Measurements from ENCODE around the gene LEO1.

The LEO1 gene

DNA sequence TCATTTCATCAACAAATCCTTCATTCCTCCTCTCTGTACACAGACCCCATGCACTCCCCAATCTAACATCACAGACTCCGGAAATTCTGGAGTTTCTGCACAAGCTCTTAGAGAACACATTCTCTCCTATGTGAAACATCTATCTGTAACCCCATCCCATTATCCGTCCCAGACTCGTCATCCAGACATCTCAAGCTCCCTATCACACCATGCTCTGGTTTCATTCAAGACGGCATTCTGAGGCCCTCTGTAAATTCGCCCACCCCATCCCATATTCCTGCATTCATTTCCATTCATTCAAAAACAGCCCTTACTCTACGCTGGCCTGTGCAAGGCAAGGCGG is 575 bp downstream of the LEO1 start:
- H3K4me3 ChIP-seq (ENCODE audit: low read depth, low read length), result peak overlapping the region; percentile 100
- TF ChIP-seq, protein P1, sequence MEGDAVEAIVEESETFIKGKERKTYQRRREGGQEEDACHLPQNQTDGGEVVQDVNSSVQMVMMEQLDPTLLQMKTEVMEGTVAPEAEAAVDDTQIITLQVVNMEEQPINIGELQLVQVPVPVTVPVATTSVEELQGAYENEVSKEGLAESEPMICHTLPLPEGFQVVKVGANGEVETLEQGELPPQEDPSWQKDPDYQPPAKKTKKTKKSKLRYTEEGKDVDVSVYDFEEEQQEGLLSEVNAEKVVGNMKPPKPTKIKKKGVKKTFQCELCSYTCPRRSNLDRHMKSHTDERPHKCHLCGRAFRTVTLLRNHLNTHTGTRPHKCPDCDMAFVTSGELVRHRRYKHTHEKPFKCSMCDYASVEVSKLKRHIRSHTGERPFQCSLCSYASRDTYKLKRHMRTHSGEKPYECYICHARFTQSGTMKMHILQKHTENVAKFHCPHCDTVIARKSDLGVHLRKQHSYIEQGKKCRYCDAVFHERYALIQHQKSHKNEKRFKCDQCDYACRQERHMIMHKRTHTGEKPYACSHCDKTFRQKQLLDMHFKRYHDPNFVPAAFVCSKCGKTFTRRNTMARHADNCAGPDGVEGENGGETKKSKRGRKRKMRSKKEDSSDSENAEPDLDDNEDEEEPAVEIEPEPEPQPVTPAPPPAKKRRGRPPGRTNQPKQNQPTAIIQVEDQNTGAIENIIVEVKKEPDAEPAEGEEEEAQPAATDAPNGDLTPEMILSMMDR (IDR thresholded peaks at IDR 0.05; ENCODE audit: low read depth, low read length), result no peak
- no peak for TF ChIP-seq POLR2A (IDR thresholded peaks at IDR 0.05; ENCODE audit: extremely low read depth, insufficient read length)
- TF ChIP-seq, protein P2, sequence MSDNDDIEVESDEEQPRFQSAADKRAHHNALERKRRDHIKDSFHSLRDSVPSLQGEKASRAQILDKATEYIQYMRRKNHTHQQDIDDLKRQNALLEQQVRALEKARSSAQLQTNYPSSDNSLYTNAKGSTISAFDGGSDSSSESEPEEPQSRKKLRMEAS (IDR thresholded peaks at IDR 0.05; ENCODE audit: low read depth, low read length), result no peak
- no peak for TF ChIP-seq MYC (IDR thresholded peaks at IDR 0.05; ENCODE audit: low read depth, low read length)
- no peak for DNase-seq (ENCODE audit: low read depth)

DNA sequence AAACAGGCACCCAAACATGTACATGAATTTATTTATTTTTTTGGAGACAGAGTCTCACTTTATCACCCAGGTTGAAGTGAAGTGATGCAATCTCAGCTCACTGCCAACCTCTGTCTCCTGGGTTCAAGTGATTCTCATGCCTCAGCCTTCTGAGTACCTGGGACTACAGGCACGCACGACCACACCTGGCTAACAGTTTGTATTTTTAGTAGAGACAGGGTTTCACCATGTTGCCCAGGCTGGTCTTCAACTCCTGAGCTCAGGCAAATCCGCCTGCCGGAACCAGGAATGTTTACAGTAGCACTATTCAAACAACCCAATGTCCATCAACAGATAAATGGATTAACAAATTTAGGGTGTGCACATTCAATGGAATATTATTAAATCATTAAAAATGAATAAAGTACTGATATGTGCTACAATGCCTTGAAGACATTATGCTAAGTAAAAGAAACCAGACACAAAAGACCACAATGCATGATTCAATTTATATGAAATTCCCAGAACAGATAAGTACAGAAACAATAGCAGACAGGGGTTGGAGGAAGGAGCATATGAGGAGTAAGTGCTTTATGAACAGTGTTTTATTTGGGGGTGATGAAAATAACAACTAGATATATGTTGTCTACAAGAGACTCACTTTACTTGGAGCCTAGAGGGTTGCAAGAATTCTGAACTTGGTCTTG is 1.3 kb downstream of the LEO1 start:
- H3K4me3 ChIP-seq (ENCODE audit: low read depth, low read length), result peak overlapping the region; percentile 100
- TF ChIP-seq, protein P1 (IDR thresholded peaks at IDR 0.05; ENCODE audit: low read depth, low read length), result no peak
- TF ChIP-seq, protein P2 (IDR thresholded peaks at IDR 0.05; ENCODE audit: low read depth, low read length), result no peak
- TF ChIP-seq MYC (IDR thresholded peaks at IDR 0.05; ENCODE audit: low read depth, low read length), result no peak
- no peak for TF ChIP-seq POLR2A (IDR thresholded peaks at IDR 0.05; ENCODE audit: extremely low read depth, insufficient read length)
- no peak for DNase-seq (ENCODE audit: low read depth)

DNA sequence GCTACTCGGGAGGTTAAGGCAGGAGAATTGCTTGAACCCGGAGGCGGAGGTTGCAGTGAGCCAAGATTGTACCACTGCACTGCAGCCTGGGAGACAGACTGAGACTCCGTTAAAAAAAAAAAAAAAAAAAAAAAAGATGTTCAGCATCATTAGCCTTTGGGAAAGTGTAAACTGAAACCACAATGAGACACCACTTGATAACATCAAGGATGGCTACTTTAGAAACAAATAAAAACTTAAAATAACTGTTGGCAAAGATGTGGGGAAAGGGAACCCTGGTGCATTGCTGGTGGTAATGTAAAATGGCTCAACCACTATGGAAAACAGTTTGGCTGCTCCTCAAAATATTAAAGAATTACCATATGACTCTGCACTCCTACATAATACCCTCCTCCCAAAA is 1.9 kb downstream of the LEO1 start:
- peak overlapping the region; percentile 100 for H3K4me3 ChIP-seq (ENCODE audit: low read depth, low read length)
- TF ChIP-seq, protein P2 (IDR thresholded peaks at IDR 0.05; ENCODE audit: low read depth, low read length), result no peak
- TF ChIP-seq POLR2A (IDR thresholded peaks at IDR 0.05; ENCODE audit: extremely low read depth, insufficient read length) (no peak), MYC (IDR thresholded peaks at IDR 0.05; ENCODE audit: low read depth, low read length) (no peak)
- TF ChIP-seq, protein P1 (IDR thresholded peaks at IDR 0.05; ENCODE audit: low read depth, low read length), result no peak
- DNase-seq (ENCODE audit: low read depth), result peak; percentile 35

DNA sequence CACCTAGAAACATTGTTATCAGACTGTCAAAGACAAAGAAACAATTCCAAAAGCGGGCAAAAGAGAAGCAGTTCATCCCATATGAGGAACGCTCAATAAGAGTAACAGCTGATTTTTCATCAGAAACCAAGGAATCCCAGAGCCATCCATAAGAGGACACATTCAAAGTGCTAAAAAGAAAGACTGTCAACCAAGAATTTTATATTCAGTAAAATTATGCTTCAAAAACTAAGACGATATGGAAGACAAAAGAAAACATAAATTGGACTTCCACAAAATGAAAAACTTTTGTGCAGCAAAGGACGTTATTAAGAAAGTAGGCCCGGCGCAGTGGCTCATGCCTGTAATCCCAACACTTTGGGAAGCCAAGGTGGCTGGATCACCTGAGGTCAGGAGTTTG is 4.0 kb downstream of the LEO1 start:
- no peak for DNase-seq (ENCODE audit: low read depth)
- H3K4me3 ChIP-seq (ENCODE audit: low read depth, low read length), result no peak overlapping the region
- TF ChIP-seq MYC (IDR thresholded peaks at IDR 0.05; ENCODE audit: low read depth, low read length) (no peak), POLR2A (IDR thresholded peaks at IDR 0.05; ENCODE audit: extremely low read depth, insufficient read length) (no peak)
- TF ChIP-seq, protein P2 (IDR thresholded peaks at IDR 0.05; ENCODE audit: low read depth, low read length), result no peak
- TF ChIP-seq, protein P1 (IDR thresholded peaks at IDR 0.05; ENCODE audit: low read depth, low read length), result no peak

DNA sequence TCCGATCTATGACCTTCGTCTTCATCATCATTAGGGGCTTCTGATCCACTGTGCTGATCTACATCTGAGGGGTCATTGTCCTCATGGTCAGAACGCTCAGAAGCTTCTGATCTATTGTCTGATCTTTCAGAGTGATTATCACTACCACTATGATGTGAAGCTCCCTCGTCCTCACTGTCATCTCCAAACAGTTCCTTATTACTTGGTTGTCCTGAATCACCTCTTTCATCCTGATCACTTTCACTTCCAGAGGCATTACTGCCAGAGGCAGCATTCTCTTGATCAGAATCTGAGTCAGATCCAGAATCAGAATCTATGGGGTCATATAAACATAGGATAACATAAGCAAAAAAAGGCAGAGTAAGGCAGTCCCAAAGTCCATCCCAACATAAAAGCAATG is 5.4 kb downstream of the LEO1 start:
- no peak for DNase-seq (ENCODE audit: low read depth)
- H3K4me3 ChIP-seq (ENCODE audit: low read depth, low read length), result no peak overlapping the region
- TF ChIP-seq, protein P1 (IDR thresholded peaks at IDR 0.05; ENCODE audit: low read depth, low read length), result no peak
- TF ChIP-seq, protein P2 (IDR thresholded peaks at IDR 0.05; ENCODE audit: low read depth, low read length), result no peak
- TF ChIP-seq POLR2A (IDR thresholded peaks at IDR 0.05; ENCODE audit: extremely low read depth, insufficient read length) (no peak), MYC (IDR thresholded peaks at IDR 0.05; ENCODE audit: low read depth, low read length) (no peak)

Data from NB4 (cell line).